ENCODE results near the gene GABRD.
"Not testable (repeated sequence)": the region's sequence is repeated elsewhere in the genome, so short reads cannot be mapped to it uniquely, and the experiment has no call there.

GABRD gene

GRCh38 chr1:1978108-1978507 lies 41.0 kb upstream of the GABRD start:
- no peak overlapping the region for H3K27ac ChIP-seq
- H3K27me3 ChIP-seq (ENCODE audit: insufficient read depth, low read depth, severe bottlenecking): no peaks in the 10 kb centered on the region
- H3K36me3 ChIP-seq: no peaks in the 10 kb centered on the region
- H3K9me3 ChIP-seq (ENCODE audit: severe bottlenecking): no peaks in the 10 kb centered on the region
- no peak for DNase-seq
- no peak overlapping the region for H3K4me3 ChIP-seq (ENCODE audit: low read depth, low read length)
- TF ChIP-seq, protein P1, sequence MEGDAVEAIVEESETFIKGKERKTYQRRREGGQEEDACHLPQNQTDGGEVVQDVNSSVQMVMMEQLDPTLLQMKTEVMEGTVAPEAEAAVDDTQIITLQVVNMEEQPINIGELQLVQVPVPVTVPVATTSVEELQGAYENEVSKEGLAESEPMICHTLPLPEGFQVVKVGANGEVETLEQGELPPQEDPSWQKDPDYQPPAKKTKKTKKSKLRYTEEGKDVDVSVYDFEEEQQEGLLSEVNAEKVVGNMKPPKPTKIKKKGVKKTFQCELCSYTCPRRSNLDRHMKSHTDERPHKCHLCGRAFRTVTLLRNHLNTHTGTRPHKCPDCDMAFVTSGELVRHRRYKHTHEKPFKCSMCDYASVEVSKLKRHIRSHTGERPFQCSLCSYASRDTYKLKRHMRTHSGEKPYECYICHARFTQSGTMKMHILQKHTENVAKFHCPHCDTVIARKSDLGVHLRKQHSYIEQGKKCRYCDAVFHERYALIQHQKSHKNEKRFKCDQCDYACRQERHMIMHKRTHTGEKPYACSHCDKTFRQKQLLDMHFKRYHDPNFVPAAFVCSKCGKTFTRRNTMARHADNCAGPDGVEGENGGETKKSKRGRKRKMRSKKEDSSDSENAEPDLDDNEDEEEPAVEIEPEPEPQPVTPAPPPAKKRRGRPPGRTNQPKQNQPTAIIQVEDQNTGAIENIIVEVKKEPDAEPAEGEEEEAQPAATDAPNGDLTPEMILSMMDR (IDR thresholded peaks at IDR 0.05; ENCODE audit: low read depth, low read length): no peak

DNA sequence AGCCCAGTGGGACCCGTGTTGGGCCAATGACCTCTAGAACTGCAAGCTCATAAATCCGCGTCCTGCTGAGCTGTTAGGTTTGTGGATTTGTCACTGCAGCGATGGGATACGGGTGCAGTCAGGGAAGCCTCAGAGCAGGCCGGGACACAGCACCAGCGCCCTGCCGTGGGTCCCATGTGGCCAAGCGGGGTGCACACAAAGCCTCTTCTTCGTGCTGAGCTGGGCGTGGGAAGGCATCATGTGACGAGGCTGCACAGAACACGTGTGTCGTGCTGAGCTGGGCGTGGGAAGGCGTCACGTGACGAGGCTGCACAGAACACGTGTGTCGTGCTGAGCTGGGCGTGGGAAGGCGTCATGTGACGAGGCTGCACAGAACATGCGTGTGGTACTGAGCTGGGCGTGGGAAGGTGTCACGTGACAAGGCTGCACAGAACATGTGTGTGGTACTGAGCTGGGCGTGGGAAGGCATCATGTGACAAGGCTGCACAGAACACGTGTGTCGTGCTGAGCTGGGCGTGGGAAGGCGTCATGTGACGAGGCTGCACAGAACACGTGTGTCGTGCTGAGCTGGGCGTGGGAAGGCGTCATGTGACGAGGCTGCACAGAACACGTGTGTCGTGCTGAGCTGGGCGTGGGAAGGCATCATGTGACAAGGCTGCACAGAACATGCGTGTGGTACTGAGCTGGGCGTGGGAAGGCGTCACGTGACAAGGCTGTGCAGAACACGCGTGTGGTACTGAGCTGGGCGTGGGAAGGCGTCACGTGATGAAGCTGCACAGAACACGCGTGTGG lies 40.3 kb upstream of the GABRD start:
- not testable (repeated sequence) for H3K9me3 ChIP-seq (ENCODE audit: severe bottlenecking); H3K27me3 ChIP-seq (ENCODE audit: insufficient read depth, low read depth, severe bottlenecking); DNase-seq; H3K36me3 ChIP-seq; H3K27ac ChIP-seq; H3K4me3 ChIP-seq (ENCODE audit: low read depth, low read length)

DNA sequence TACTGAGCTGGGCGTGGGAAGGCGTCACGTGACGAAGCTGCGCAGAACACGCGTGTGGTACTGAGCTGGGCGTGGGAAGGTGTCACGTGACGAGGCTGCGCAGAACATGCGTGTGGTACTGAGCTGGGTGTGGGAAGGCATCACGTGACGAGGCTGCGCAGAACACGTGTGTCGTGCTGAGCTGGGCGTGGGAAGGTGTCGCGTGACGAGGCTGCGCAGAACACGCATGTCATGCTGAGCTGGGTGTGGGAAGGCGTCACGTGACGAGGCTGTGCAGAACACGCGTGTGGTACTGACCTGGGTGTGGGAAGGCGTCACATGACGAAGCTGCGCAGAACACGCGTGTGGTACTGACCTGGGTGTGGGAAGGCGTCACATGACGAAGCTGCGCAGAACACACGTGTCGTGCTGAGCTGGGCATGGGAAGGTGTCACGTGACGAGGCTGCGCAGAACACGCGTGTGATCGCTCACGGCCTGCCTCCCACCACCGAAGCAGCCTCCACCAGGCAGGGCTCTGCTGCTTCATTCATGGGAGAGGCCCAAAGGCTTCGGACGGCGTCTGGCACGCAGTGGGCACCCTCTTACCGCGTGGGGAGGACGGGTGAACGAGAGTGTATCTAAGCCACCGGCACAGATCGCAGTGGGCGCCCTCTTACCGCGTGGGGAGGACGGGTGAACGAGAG lies 39.5 kb upstream of the GABRD start:
- Histone ChIP-seq H3K9me3 (ENCODE audit: severe bottlenecking) (no peaks in the 10 kb centered on the region), H3K27me3 (ENCODE audit: insufficient read depth, low read depth, severe bottlenecking) (no peaks in the 10 kb centered on the region), H3K36me3 (no peaks in the 10 kb centered on the region), H3K4me3 (ENCODE audit: low read depth, low read length) (no peak overlapping the region), H3K27ac (no peak overlapping the region)
- TF ChIP-seq, protein P1 (IDR thresholded peaks at IDR 0.05; ENCODE audit: low read depth, low read length): no peak
- DNase-seq: no peak

GRCh38 chr1:1980467-1981141 lies 38.5 kb upstream of the GABRD start:
- TF ChIP-seq, protein P1 (IDR thresholded peaks at IDR 0.05; ENCODE audit: low read depth, low read length): no peak
- no peaks in the 10 kb centered on the region for H3K27me3 ChIP-seq (ENCODE audit: insufficient read depth, low read depth, severe bottlenecking)

DNA sequence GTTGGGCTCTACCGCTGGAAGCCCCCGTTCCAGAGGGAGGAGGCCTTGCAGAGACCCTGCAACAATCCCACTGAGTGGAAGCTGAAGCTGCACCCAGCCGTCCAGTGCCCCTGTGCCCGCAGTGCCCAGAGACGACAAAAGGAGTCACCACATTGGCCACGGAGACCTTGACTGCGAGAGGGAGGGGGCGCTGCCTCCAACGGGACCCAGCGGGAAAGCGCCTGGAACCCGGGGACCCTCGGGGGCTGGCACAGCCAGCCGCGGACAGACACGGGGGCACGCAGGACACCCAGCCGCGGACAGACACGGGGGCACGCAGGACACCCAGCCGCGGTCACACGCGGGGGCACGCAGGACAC lies 38.0 kb upstream of the GABRD start:
- TF ChIP-seq, protein P1 (IDR thresholded peaks at IDR 0.05; ENCODE audit: low read depth, low read length): no peak
- no peaks in the 10 kb centered on the region for H3K27me3 ChIP-seq (ENCODE audit: insufficient read depth, low read depth, severe bottlenecking)
- no peak for DNase-seq
- no peak overlapping the region for H3K27ac ChIP-seq
- no peaks in the 10 kb centered on the region for H3K9me3 ChIP-seq (ENCODE audit: severe bottlenecking)
- no peak overlapping the region for H3K4me3 ChIP-seq (ENCODE audit: low read depth, low read length)
- no peaks in the 10 kb centered on the region for H3K36me3 ChIP-seq

More at GRCh38 chr1:1980467-1981141, 38.5 kb upstream of the GABRD start:
- no peak overlapping the region for H3K27ac ChIP-seq
- no peaks in the 10 kb centered on the region for H3K9me3 ChIP-seq (ENCODE audit: severe bottlenecking)
- no peaks in the 10 kb centered on the region for H3K36me3 ChIP-seq
- no peak for DNase-seq
- H3K4me3 ChIP-seq (ENCODE audit: low read depth, low read length): no peak overlapping the region

DNA sequence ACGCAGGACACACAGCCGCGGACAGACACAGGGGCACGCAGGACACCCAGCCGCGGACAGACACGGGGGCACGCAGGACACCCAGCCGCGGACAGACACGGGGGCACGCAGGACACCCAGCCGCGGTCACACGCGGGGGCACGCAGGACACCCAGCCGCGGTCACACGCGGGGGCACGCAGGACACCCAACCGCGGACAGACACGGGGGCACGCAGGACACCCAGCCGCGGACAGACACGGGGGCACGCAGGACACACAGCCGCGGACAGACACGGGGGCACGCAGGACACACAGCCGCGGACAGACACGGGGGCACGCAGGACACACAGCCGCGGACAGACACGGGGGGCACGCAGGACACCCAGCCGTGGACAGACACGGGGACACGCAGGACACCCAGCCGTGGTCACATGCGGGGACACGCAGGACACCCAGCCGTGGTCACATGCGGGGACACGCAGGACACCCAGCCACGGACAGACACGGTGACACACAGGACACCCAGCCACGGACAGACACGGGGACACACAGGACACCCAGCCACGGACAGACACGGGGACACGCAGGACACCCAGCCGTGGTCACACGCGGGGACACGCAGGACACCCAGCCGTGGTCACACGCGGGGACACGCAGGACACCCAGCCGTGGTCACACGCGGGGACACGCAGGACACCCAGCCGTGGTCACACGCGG lies 37.4 kb upstream of the GABRD start:
- not testable (repeated sequence) for H3K9me3 ChIP-seq (ENCODE audit: severe bottlenecking); H3K4me3 ChIP-seq (ENCODE audit: low read depth, low read length); H3K27ac ChIP-seq; H3K27me3 ChIP-seq (ENCODE audit: insufficient read depth, low read depth, severe bottlenecking); H3K36me3 ChIP-seq; DNase-seq
